Caki2 (cell line): ENCODE measurements around the gene CDCA8. TPM values are rescaled to one million over a fixed set of nuclear protein-coding genes. Genes with fewer than 3 reads are reported as not detected.
"Not testable (repeated sequence)": the region's sequence is repeated elsewhere in the genome, so short reads cannot be mapped to it uniquely, and the experiment has no call there.

Source experiments
- DNase-seq: peaks from one replicate; pipeline ENCODE4 v3.0.0-alpha.2; 2015; ENCODE audit warnings: low read depth
- in situ Hi-C: cut with HindIII; loops from 2 replicates; pipeline ENCODE4 v1.10.0; 2016; ENCODE audit warnings: low sequenced_read_pairs, low pct_unique_long_range_greater_than_20kb, mixed read lengths
- total RNA-seq: library from RNA; depleted of rRNA; stranded (reverse); fragments of >200 nt; shearing (Covaris generic); gene quantifications from 2 replicates; pipeline ENCODE4 v1.2.3, GENCODE V29; 2014; ENCODE audit warnings: low replicate concordance

CDCA8 gene
- total RNA-seq, 1 experiment from 2014 or later: 14.5 TPM

DNA sequence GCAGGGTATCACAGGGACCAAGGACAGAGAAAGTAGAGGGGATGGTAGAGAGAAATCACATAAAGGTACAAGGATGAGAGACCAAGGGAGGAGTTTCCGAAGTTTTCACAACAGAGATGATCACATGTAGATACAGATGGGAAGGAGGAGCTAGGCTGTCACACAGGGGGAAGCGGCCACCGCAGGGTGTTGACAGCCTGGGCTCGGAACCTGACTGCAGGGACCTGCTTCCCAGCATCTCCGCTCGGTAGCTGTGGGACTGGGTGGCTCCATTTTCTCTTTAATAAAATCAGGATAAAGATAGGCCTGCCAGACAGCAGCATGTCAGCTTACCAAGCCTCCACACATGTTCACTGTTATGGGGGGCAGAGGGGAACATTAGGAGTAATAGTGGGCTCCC is 32.3 kb downstream of the CDCA8 start:
- no peak for DNase-seq
- in situ Hi-C loops: no loop called here

DNA sequence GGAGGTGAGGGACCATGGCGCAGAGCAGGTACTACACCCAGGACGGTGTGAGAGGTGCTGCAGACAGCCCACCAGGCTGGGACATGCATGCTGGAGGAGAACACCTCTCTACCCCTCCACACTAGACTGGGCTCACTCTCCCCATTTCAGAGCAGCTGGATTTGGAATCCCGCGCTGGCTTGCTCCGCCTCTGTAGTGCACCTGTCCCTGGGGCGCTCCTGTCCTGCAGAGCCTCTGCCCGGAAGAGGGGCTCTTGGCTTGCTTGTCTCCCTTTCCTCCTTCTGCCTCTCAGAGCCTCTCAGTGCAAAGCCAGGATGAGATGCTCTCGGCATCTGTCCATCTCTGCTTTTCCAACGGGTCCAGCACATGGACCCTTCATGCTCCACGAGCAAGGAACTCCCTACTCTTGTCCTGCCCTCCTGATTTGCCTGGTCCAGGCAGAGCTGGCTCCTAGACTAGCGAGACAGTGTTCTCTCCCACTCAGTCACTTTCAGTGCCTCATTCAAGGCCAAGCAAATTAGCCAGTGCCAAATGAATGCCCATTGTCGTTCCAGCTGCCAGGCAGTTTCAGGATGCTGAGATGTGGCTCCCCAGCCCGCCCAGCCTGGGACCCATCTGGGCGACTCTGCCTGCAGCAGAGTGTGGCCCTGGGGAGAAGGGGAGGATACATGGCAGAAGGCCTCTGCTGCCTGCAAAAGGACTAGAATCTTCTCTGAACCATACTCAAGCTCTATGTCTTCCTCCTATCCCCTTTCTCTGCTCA is 33.7 kb downstream of the CDCA8 start:
- in situ Hi-C loops: no loop called here
- DNase-seq: no peak

DNA sequence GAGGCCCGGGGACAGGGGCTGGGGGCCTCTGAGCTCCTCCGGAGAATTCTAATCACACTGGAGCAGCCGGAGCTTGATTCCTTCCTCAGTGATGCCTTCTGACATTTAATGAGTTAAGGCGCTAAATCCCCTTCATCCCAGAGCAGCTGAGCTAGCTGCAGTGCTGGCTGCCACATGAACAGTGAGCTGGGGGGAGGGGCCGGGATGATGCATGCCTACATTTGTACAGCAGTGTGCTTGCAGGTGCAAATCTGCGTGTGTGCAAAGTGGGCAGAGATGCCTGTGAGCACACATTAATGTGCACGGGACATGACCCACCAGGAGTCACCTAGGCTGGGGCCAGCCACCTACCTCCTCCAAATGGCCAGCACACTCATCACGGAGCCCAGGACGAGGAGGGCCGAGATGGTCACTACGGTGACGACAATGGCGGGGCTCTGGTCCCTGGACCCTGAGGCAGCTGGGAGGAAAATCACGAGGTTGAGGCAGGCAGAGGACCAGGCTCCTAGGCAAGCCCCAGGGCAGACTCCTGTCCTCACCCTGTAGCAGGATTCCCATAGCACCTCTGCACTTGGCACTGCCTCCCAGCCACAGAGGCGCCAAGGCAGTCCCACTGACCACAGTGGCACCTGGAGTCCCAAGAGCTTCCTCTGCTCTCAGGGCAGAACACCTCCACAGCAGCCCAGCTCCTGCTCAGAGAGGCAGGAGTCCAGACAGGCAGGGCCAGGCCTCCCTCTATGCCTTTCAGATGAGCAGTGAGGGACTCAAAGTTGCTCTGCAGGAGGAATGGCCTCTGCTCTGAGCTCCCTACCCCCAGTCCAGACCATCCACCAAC is 34.7 kb downstream of the CDCA8 start:
- in situ Hi-C loops: no loop called here
- DNase-seq: no peak

DNA sequence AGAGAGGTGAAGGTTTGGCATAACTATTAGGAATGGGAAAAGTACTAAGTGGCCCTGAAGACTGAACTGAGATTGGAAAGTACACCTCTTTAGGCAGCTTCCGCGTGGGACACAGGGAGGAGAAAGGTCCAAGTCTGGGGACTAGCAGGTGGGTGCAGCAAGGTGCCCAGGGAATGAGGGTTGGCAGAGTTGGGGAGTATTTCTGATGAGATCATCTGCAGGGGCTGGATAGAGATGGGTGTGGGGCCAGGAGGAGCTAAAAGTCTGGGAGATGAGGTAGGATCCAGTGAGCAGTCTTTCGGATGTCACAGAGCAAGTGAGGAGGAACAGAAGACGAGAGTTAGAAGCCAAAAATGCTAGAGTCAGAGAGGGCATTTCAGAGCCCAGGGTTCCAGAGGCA is 36.1 kb downstream of the CDCA8 start:
- in situ Hi-C loops: no loop called here

DNA sequence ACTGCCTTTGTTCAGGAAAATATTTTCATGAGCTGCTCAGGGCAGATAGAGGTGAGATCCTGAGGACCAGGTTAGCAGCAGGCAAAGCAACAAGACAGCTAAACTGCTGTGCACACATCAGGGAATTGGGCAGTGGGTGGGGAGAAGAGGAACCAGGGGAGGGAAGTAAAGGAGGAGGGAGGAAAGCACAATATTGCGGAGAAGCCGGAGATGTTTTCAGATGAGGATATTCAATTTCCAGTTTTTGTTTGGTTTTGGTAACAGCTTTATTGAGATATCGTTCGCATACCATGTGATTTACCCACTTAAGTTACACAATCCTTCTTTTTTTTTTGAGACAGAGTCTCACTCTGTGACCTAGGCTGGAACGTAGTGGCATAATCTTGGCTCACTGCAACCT is 38.1 kb downstream of the CDCA8 start:
- no peak for DNase-seq
- in situ Hi-C loops: no loop called here

More for the DNA sequence above, 36.1 kb downstream of the CDCA8 start:
- DNase-seq: no peak

DNA sequence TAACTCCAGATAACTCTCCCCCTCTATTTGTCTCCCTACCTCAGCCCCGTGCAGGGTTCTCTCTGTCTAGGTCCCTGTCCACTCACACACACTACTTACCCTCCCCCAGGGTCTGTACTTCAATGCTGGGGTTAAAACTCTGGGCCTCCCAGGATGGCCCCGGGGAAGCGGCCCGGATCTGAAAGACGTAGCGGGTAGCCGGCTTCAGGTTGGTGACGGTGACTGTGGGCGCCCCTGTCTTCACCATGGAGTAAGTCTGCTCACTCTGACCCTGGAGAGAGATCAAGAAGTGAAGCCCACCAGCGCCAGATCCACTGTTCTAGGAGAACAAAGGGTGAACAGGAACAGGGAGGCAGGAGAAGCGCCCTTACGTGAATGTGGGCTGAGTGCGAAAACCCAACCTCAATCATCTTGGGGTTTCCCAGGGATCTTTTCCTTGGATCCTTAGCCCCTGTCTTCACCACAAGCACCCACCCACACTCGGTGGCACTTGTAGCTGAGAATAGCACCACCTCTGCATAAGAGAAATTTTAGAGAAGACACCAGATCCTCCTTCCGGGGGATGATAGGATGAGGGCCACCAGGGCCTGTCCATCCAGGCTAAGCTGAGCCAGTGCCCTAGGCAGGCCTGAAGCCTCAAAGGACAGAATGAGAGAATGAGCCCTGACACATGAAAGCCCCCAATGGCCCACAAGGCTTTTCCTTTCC is 39.1 kb downstream of the CDCA8 start:
- DNase-seq: no peak
- in situ Hi-C loops: no loop called here

DNA sequence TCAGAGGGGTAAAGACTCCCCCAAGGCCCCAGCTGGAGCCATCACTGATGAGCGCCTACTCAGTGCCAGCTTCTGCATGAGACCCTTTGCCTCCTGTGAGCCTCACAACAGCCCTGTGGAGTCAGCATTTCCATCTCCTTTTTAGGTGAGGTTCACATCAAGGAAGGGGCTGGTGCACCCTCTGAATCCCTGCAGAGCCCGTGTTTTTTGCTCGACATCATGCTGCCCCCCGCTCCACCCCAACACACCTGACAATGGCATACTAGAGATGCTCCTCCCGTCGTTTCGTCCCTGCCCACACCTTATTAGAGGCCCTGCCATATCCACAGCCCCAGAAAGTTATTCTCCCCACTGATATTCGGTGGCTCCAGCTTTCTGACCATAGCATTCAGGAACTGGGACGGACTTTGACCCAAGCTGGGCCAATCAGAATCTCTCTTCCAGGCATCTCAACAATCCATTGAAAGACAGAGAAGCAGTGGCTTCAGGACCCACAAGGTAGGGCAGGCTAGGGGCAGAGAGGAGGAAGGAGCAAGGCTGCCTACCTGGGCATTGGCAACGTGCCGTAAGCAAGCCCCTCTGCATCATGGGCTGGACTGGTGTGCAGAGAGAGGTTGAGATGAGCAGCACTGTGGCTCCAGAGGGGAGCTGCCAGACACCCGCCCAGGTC is 39.9 kb downstream of the CDCA8 start:
- no peak for DNase-seq
- in situ Hi-C loops: no loop called here

DNA sequence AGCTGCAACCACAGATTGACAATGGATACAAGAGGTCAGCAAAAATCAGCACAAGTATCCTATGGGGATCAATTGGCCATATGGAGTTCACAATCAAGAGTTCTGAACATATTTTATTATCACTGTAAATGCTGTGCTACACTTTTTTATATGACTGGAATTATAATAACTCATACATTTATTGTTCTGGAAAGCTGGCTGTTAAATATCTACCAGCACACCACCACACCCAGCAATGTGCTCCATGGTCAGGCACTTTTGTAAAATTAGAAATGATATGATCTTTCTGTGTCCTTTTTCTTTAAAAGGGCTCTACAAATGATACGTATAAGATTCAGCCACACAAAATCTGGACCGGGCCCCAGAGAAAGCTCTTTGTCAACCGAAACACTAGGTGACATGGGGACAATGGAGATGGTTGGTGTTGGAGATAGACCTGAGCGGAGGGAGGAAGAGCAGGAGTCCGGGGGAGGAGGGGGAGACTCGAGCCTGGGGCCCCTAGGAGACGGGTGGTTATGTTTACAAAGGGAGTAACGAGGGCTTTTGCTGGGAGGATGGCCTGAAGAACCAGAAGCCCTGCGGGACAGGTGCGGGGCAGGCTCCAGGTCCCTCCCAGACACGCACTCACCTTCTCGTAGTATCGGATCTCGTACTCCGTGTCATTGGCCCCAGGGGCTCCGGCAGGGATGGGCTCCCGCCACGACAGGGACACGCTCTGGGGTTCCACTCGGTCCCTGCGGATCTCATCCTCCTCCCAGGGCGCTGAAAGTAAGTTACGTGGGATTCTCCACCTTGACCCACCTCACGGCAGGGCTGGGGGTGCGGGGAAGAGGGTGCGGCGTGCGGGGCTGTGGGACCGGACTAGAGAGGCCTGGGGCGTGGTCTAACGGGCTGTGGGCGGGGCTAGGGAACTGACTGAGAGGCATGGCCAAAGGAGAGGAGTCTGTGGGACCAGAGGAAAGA is 42.6 kb downstream of the CDCA8 start:
- DNase-seq: no peak
- in situ Hi-C loops: no loop called here

DNA sequence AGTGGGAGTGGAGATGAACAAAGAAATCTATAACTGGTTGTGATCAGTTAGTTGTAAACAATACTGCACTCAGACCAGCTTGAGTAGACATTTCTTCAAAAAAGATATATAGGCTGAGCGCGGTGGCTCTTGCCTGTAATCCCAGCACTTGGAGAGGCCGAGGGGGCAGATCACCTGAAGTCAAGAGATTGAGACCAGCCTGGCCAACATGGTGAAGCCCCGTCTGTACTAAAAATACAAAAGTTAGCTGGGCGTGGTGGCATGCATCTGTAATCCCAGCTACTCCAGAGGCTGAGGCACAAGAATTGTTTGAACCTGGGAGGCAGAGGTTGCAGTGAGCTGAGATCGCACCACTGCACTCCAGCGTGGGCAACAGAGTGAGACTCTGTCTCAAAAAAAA is 45.7 kb downstream of the CDCA8 start:
- DNase-seq, in situ Hi-C loops: not testable (repeated sequence)

DNA sequence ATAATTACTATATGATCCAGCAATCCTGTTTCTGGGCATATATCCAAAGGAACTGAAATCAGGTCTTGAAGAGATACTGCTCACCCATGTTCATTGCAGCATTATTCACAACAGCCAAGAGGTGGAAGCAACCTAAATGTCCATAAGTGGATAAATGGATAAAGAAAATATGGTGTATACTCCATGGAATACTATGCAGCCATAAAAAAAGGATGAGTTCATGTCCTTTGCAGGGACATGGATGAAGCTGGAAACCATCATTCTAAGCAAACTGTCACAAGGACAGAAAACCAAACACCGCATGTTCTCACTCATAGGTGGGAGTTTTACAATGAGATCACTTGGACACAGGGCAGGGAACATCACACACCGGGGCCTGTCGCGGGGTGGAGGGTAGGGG is 46.3 kb downstream of the CDCA8 start:
- in situ Hi-C loops, DNase-seq: not testable (repeated sequence)

DNA sequence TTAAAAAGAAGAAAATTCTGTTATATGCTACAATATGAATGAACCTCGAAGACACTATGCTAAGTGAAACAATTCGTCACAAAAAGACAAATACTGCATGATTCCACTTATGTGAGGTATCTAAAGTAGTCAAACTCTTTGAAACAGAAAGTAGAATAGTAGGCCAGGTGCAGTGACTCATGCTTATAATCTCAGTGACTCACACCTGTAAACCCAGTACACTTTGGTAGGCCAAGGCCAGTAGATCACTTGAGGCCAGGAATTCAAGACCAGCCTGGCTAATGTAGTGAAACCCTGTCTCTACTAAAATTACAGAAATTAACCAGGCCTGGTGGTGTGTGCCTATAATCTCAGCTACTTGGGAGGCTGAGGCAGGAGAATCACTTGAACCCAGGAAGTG is 46.9 kb downstream of the CDCA8 start:
- peak; percentile 12 for DNase-seq
- in situ Hi-C loops: no loop called here

DNA sequence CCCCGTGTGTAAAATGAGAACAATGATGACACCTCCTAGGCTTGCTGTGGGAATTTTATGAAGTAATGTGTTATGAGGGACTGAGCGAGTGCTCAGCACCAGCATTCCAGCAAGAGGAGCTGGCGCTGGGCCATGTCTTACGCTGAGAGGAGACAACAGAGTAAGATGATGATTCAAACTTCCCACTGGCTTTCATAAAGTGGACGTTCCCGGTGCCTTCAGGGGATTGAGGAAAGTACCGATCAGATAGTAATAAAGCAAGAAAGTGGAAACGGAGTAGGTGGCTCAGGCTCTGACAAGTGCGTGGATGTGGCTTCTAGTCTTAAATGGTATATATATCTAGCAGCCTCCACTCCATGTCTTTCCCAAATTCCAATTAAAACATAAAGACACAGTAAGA is 48.8 kb downstream of the CDCA8 start:
- DNase-seq: no peak
- in situ Hi-C loops: no loop called here

DNA sequence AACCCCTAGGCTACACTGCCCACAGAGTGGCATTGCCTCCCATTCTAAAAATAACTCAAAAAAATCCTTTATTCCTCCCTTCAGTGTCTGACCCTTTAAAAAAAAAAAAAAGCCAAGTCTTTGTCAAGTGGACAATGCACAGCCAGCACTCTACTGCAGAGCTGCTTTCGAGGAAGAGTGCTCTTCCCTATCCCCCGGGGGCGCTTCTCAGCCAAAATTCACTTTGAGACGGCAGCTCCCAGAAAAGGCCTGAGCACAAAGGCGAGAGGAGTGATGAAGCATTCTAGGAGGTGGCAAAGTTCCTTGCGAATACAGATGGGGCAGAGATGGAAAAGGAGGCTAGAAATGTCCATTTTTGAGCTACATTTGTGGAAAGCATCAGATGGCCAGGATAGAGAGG is 49.3 kb downstream of the CDCA8 start:
- in situ Hi-C loops: no loop called here
- DNase-seq: no peak

DNA sequence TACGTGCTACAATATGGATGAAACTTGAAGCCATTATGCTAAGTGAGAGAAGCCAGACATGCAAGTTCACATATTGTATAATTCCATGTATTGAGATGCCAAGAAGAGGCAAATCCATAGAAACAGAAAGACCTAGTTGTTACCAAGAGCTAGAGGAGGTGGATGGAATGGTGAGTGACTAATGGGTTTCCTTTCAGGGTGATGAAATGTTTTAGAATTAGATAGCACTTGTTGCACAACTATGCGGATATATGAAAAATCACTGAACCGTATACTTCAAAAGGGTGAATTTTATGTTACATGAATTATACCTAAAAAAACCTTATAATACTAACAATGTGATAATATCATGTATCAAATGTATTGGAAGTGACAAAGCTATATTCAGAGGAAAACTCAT is 54.5 kb downstream of the CDCA8 start:
- DNase-seq: no peak
- in situ Hi-C loops: no loop called here

DNA sequence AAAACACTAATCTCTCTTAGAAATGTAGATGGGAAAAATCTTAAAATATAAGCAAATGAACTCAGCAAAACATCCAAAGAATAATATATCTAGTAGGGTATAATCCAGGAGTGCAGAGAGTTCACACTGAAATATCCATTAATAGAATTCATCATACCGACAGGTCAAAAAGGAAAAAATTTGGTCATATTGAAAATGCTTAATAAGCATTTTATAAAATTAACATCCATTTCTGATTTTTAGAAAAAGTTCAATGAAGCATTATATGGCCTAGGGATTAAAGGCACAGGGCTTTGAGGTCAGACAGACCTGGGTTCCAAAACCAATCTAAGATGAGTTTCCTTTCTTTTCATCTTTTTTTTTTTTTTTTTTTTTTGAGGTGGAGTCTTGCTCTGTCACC is 56.2 kb downstream of the CDCA8 start:
- in situ Hi-C loops: no loop called here
- DNase-seq: no peak

DNA sequence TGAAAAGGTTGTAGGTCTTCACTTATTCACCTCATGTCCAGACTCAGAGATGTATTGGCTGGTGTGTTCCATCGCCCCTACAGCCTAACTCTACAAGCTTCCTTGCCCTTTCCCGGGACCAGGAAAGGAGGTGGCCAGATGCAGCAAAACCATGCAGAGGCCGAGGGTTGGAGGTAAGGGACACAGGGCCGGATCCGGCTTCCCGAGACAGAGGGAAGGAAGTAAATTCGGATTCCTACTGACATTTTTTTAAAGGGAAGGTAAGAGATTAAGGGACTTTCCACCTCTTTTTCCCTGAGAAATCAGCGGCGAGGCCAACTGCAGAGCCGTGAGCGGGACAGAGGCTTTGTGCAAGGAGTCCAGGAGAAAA is 59.9 kb downstream of the CDCA8 start:
- no peak for DNase-seq
- in situ Hi-C loops: no loop called here

DNA sequence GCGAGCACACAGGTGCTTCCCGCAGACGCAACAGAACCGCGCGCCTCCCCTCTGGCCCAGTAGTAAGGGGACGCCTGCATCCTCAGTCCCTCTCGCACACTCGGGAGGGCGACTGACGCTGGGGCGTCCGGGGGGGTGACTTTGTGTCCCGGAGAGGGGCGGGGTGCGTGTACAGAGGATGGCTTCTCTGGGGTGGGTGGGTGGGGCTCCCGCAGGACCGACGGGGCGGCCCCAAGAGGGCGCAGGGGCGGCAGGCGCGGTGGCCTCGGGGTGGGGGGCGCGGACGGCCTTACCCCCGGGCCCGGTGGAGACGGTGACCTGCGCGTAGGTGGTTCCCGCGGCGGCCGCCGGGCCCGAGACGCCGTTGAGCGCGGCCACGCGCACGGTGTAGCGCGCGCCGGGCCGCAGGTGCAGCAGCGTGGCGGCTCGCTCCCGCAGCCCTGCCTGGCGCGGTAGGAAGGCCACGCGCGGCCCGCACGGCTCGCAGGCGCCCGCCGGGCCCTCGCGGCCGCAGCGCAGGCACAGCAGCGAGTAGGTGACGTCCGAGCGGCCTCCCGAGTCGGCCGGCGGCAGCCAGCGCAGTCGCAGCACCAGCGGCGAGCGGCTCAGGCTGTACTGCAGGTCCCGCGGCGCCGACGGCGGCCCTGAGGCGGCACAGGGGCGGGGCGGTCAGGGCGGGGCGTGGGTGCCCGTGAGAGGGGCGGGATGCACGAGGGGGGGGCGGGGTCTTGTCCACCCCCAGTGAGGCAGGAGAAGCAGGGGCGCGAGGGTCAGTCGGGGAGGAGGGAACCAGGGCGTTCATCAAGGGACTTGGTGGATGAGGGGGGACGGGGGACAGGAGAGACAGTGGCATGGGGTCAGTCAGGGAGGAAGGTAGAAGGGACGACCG is 60.5 kb downstream of the CDCA8 start:
- in situ Hi-C loops: no loop called here
- no peak for DNase-seq
